Measurements from ENCODE around the gene SMIM34.
"Not testable (repeated sequence)": the region's sequence is repeated elsewhere in the genome, so short reads cannot be mapped to it uniquely, and the experiment has no call there.

- TF ChIP-seq CTCF (conservative IDR thresholded peaks at IDR 0.05; ENCODE audit: low read depth, low read length); EZH2 (IDR thresholded peaks at IDR 0.05; ENCODE audit: low read length, unreplicated experiment); EZH2phosphoT487 (IDR thresholded peaks at IDR 0.05; ENCODE audit: borderline replicate concordance, low read length): not testable (repeated sequence)
These were observed 23.3 kb upstream of the SMIM34 start for GRCh38 chr21:34447018-34447417.
